ENCODE data around the gene MARCHF10.

DNA sequence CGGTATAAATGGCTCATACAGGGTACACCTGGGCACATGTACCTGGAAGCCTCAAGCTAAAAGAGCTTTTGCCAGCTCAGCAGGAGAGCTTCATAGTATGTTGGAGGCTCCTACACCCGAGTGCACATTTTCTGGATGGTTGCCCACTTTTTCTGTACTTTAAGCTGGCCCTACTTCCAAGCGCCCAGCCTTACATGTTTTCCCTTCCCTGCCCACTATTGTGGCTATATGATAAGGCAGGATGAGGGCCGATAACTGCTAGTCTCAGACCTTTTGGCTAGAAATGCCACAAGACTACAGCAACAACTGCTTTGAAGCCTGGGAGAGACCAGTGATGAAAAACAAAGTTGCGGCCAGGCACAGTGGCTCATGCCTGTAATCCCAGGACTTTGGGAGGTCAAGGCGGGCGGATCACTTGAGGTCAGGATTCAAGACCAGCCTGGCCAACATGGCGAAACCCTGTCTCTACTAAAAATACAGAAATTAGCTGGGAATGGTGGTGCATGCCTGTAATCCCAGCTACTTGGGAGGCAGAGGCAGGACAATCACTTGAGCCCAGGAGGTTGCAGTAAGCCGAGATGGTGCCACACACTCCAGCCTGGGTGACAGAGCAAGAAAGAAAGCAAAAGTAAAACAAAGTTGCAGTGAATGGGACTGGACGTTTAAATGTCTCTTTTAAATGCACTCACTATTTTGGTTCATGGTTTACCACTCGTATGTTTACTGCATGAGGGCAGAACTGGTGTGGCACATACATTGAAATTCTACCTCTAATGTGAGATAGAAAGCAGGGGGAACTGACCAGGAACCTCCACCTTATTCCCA, 14.2 kb upstream of the MARCHF10 start:
- TF ChIP-seq, protein P1, sequence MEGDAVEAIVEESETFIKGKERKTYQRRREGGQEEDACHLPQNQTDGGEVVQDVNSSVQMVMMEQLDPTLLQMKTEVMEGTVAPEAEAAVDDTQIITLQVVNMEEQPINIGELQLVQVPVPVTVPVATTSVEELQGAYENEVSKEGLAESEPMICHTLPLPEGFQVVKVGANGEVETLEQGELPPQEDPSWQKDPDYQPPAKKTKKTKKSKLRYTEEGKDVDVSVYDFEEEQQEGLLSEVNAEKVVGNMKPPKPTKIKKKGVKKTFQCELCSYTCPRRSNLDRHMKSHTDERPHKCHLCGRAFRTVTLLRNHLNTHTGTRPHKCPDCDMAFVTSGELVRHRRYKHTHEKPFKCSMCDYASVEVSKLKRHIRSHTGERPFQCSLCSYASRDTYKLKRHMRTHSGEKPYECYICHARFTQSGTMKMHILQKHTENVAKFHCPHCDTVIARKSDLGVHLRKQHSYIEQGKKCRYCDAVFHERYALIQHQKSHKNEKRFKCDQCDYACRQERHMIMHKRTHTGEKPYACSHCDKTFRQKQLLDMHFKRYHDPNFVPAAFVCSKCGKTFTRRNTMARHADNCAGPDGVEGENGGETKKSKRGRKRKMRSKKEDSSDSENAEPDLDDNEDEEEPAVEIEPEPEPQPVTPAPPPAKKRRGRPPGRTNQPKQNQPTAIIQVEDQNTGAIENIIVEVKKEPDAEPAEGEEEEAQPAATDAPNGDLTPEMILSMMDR (IDR thresholded peaks at IDR 0.05; ENCODE audit: low read depth, low read length) = no peak
- no peak for TF ChIP-seq EZH2phosphoT487 (IDR thresholded peaks at IDR 0.05; ENCODE audit: low read depth)

Measured in OCI-LY3 (cell line).